Measurements from ENCODE around the gene COPG2. TPM values are rescaled to one million over a fixed set of nuclear protein-coding genes. Genes with fewer than 3 reads are reported as not detected.

COPG2 gene
- total RNA-seq, 6 experiments from 2014 or later: 20.2 to 25.4 (median 23.9) TPM

DNA sequence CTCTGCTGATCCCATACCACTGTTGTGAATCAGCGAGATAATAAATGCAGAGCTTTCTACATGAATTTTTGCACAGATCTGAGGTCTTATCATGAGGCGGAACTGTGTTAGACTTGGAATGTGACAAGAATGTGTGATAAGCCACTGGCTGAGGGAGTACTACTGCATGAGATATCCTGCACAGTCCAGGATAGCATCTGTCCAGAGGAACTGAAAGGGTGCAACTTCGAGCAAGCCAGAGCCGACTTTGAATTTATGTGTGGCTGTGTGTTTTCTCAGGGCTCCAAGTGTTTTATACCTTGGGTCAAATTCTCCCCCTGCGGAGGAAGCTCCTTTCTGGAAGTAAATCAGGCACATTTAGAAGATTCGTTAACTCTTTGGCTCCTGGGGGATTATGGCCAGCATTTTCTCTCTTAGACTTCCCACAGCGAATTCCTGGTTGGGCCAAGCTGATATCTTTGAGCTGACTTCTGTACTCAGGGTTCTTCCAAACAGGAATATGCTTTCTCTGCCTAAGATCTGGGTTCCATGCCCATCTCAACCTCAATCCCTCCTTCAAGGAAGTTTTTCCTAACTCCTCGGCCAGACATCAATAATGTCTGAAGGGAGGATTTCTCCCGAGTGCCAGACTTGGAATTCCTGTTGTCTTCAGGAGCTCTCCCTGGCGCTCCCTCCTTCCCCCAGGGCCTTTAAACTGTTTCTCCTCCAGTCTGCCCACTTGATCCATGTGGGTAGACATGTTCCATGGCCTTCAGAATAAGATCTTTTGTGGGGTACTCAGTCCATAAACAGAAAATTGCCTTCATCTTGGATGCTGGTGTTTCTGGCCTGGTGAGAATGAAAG lies 179.2 kb downstream of the COPG2 start:
- Mint-ChIP-seq H3K4me1 (ENCODE audit: low read depth) (peaks cover 41% of the 10 kb centered on the region), H3K27me3 (ENCODE audit: insufficient read depth) (peaks cover 46% of the 10 kb centered on the region), H3K9me3 (peaks cover 13% of the 10 kb centered on the region), H3K4me3 (peak overlapping the region; percentile 48), H3K36me3 (ENCODE audit: low read depth) (peaks cover 13% of the 10 kb centered on the region), H3K27ac (no peak overlapping the region)
- TF ChIP-seq, protein P1, sequence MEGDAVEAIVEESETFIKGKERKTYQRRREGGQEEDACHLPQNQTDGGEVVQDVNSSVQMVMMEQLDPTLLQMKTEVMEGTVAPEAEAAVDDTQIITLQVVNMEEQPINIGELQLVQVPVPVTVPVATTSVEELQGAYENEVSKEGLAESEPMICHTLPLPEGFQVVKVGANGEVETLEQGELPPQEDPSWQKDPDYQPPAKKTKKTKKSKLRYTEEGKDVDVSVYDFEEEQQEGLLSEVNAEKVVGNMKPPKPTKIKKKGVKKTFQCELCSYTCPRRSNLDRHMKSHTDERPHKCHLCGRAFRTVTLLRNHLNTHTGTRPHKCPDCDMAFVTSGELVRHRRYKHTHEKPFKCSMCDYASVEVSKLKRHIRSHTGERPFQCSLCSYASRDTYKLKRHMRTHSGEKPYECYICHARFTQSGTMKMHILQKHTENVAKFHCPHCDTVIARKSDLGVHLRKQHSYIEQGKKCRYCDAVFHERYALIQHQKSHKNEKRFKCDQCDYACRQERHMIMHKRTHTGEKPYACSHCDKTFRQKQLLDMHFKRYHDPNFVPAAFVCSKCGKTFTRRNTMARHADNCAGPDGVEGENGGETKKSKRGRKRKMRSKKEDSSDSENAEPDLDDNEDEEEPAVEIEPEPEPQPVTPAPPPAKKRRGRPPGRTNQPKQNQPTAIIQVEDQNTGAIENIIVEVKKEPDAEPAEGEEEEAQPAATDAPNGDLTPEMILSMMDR (IDR thresholded peaks at IDR 0.05): no peak
- peak; percentile 56 for DNase-seq

DNA sequence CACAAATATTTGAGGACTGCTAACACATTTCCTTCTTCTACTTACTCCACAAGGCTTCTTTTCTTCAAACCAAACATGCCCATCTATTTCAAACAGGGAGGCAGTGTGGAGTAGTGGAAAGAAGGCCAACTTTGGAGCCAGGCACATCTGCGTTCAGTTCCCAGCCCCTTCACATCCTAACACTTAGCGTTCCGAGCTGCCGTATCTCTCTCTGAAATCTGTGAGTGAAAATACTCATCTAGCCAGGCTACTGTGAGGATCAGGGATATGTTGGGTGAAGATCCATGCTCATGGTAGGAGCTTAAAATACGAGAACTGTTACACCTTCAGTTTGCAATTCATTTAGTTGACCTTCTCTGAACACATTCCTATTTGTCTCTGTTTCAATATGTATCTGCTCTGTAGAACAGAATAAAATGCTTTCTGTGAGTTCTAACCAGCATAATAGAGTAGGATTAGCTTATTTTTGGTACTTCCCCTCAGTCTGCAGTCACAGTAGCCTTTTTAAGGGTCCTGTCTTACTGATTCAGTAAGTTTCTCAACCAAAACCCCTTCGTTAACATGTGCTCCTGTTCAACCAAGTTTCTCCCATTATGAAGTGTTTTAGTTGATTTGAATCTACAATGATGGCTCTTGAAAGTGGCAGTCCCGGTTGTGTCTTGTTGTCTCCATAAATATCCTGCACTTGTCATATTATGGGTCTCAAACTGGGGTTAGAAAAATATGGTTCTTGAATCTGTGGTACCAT lies 180.0 kb downstream of the COPG2 start:
- H3K27me3 Mint-ChIP-seq (ENCODE audit: insufficient read depth): peaks cover 51% of the 10 kb centered on the region
- H3K4me3 Mint-ChIP-seq: peak overlapping the region; percentile 48
- H3K27ac Mint-ChIP-seq: no peak overlapping the region
- TF ChIP-seq, protein P1 (IDR thresholded peaks at IDR 0.05): no peak
- peaks cover 13% of the 10 kb centered on the region for H3K36me3 Mint-ChIP-seq (ENCODE audit: low read depth)
- peaks cover 13% of the 10 kb centered on the region for H3K9me3 Mint-ChIP-seq
- H3K4me1 Mint-ChIP-seq (ENCODE audit: low read depth): peaks cover 41% of the 10 kb centered on the region
- no peak for DNase-seq

DNA sequence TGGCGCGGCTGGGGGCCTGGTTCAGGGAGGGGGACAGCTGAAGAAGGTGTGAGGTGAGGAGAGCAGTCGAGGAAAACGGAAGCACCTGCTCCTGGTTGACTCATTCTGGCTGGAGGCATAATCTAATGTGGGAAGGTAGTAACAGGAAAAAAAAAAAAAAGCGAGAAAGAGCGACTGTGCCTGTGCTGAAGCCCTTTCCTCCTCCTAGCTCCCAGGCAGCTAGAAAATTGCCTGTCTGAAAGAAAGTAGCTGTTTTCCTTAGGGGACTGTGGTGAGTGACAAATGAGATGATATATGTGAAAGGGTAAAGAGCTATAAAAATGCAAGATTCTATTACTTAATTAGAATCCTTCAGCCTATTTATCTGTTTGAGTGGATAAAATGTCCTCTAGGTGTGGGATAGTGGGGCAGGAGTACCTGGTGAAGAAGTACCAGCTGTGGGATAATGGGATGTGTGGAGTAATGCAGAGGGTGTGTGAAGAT lies 181.6 kb downstream of the COPG2 start:
- no peak overlapping the region for H3K27ac Mint-ChIP-seq

DNA sequence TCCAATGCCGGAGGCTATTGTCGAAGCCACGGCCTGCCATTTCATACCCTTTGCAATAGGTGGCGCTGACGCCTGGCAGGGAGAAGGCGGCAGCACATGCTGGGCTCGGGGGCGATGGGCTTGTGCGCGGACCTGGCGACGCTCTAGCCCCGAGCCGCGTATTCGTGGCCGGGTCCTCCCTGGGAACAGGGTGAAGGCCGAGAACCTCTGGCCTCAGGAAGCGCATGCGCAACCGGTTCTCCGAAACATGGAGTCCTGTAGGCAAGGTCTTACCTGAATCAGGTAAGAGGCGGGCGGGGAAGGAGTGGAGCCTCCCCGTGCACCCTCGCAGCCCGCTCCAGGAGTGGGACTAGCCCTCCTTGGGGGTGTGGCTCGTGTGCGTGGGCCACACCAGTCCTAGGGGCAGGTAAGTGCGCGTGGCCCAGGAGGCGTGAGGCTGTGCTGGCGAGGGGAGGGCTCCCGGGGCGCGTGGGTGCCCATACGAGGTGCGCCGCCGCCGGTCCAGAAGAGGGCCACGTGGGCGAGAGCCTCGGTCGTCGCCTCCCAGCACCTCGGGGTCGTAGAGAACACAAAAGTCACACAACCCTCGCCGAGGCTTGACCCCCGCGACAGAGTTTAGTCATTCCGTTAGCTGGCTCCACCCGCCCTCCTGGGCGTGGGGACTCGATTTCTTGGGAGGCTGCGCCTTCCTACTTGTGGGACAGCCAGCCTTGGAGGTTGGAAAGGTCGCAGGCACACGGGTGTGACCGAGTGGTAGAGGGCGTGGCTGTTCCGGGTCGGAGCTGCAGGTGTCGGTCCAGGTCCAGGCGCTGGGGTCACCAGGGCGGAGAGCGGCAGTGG lies 182.2 kb downstream of the COPG2 start:
- TF ChIP-seq, protein P1 (IDR thresholded peaks at IDR 0.05): peak; percentile 60
- H3K36me3 Mint-ChIP-seq (ENCODE audit: low read depth): peaks cover 13% of the 10 kb centered on the region
- H3K4me1 Mint-ChIP-seq (ENCODE audit: low read depth): peaks cover 31% of the 10 kb centered on the region
- H3K27ac Mint-ChIP-seq: no peak overlapping the region
- H3K4me3 Mint-ChIP-seq: no peak overlapping the region
- no peak for DNase-seq
- peaks cover 3% of the 10 kb centered on the region; the same call in 1 of the 2 replicates for H3K9me3 Mint-ChIP-seq
- H3K27me3 Mint-ChIP-seq (ENCODE audit: insufficient read depth): peaks cover 51% of the 10 kb centered on the region

More for the DNA sequence above, 181.6 kb downstream of the COPG2 start:
- TF ChIP-seq, protein P1 (IDR thresholded peaks at IDR 0.05): no peak
- H3K36me3 Mint-ChIP-seq (ENCODE audit: low read depth): peaks cover 13% of the 10 kb centered on the region
- no peak for DNase-seq
- peaks cover 31% of the 10 kb centered on the region for H3K4me1 Mint-ChIP-seq (ENCODE audit: low read depth)
- H3K27me3 Mint-ChIP-seq (ENCODE audit: insufficient read depth): peaks cover 54% of the 10 kb centered on the region
- peaks cover 3% of the 10 kb centered on the region; the same call in 1 of the 2 replicates for H3K9me3 Mint-ChIP-seq
- no peak overlapping the region for H3K4me3 Mint-ChIP-seq

DNA sequence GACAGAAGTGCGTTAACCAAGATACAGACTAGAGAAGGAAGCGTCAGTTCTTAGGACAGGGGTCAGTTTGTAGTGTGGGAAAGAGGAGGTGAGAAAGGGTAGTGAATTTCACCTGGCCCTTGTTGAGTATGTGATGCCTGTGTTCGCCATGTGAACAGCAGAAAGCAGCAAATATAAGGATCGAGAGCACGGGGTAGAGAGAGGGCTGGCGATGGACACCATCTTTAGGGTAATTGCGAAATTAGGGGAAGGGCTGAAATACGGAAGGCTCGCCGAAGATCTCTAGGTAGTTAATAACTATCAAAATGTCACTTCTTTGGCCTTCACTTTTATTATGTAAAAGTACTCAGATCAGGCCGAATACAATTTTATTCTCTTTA lies 182.8 kb downstream of the COPG2 start:
- peaks cover 26% of the 10 kb centered on the region for H3K4me1 Mint-ChIP-seq (ENCODE audit: low read depth)
- no peak overlapping the region for H3K27ac Mint-ChIP-seq
- DNase-seq: no peak
- peaks cover 13% of the 10 kb centered on the region for H3K36me3 Mint-ChIP-seq (ENCODE audit: low read depth)
- no peaks in the 10 kb centered on the region for H3K9me3 Mint-ChIP-seq
- TF ChIP-seq, protein P1 (IDR thresholded peaks at IDR 0.05): no peak
- H3K4me3 Mint-ChIP-seq: no peak overlapping the region
- peaks cover 45% of the 10 kb centered on the region for H3K27me3 Mint-ChIP-seq (ENCODE audit: insufficient read depth)
